Gastroesophageal sphincter (tissue), 4 donors: Measurements from ENCODE around the gene HIRA. TPM values are rescaled to one million over a fixed set of nuclear protein-coding genes. Genes with fewer than 3 reads are reported as not detected.

Source experiments
- ATAC-seq: fragments of 150-250 bp; one replicate; pipeline ENCODE4 v1.9.1; 2016; ENCODE audit warnings: mild to moderate bottlenecking, moderate library complexity
- H3K27ac ChIP-seq, 4 donors: fragments of 200-600 bp; sonication (generic) in 3 of 4; 1 replicate in 3 of 4; 2 replicates in 1 of 4; pipeline ENCODE4 v1.5.1; 2016 to 2019
- H3K27me3 ChIP-seq: fragments of 200-600 bp; sonication (generic); one replicate; pipeline ENCODE4 v1.5.1; 2019
- H3K36me3 ChIP-seq, 2 donors: fragments of 200-600 bp; sonication (generic); one replicate each; pipeline ENCODE4 v1.5.1; 2019; ENCODE audit warnings: control low read depth in 1 of 2
- H3K4me1 ChIP-seq, 3 donors: fragments of 200-600 bp; sonication (generic); 1 replicate in 2 of 3; 2 replicates in 1 of 3; pipeline ENCODE4 v1.5.1; 2016 to 2019; ENCODE audit warnings: control low read depth in 2 of 3
- H3K4me3 ChIP-seq, 2 donors: fragments of 200-600 bp; sonication (generic); one replicate each; pipeline ENCODE4 v1.5.1; 2019; ENCODE audit warnings: mild to moderate bottlenecking in 1 of 2, moderate library complexity in 1 of 2
- H3K9me3 ChIP-seq, 3 donors: fragments of 200-600 bp; sonication (generic); one replicate each; pipeline ENCODE4 v1.5.1; 2017 to 2019; ENCODE audit warnings: control low read depth in 2 of 3
- CTCF ChIP-seq, 4 experiments: fragments of 200-600 bp in 2 of 4; fragments of 450-650 bp in 2 of 4; sonication (generic) in 1 of 4; IDR thresholded peaks; one replicate each; pipeline ENCODE4 v1.5.1; 2017 to 2019; ENCODE audit warnings: antibody characterized with exemption in 4 of 4, mild to moderate bottlenecking in 2 of 4, moderate library complexity in 2 of 4
- EP300 ChIP-seq: sonication (generic); formaldehyde crosslinking; IDR thresholded peaks from one replicate; pipeline ENCODE4 v1.6.1; 2017; ENCODE audit warnings: antibody characterized with exemption, mild to moderate bottlenecking
- POLR2A ChIP-seq, 2 donors: fragments of 450-650 bp; IDR thresholded peaks; one replicate each; pipeline ENCODE4 v1.6.1; 2017; ENCODE audit warnings: antibody characterized with exemption in 2 of 2, mild to moderate bottlenecking in 2 of 2, moderate library complexity in 1 of 2
- POLR2AphosphoS5 ChIP-seq: sonication (generic); formaldehyde crosslinking; IDR thresholded peaks from one replicate; pipeline ENCODE4 v1.6.1; 2017; ENCODE audit warnings: antibody characterized with exemption
- WGBS, 2 donors: methylation state at CpG; one replicate each; pipeline ENCODE4 v1.1.5; 2018; ENCODE audit warnings: low coverage in 1 of 2; 5-methylcytosine and 5-hydroxymethylcytosine counted together
- small RNA-seq, 4 donors: library from RNA; depleted of rRNA; stranded (forward); fragments of <200 nt; gene quantifications; one replicate each; pipeline ENCODE3, GENCODE V24; 2016
- total RNA-seq, 4 donors: library from RNA; depleted of rRNA; stranded (reverse); fragments of >200 nt; gene quantifications; one replicate each; pipeline ENCODE4 v1.1.0, GENCODE V29; 2016

Gene HIRA
- total RNA-seq, 4 donors from 2014 or later = 20.5 to 35.6 (median 26.0) TPM

- 43 to 59% methylated on average over 4 to 5 of the region's 5 CpGs for WGBS, 2 donors
- no peaks in the 10 kb centered on the region for H3K27me3 ChIP-seq
- TF ChIP-seq POLR2A (IDR thresholded peaks at IDR 0.05) = no peak
- TF ChIP-seq POLR2AphosphoS5 = no peak
- TF ChIP-seq EP300 = no peak
- TF ChIP-seq CTCF (IDR thresholded peaks at IDR 0.05) = no peak
Observed at GRCh38 chr22:19287076-19287707, 144.3 kb downstream of the HIRA start.

GRCh38 chr22:19285831-19286230, 145.7 kb downstream of the HIRA start:
- Histone ChIP-seq H3K36me3 (no peaks in the 10 kb centered on the region), H3K27me3 (no peaks in the 10 kb centered on the region), H3K9me3 (no peaks in the 10 kb centered on the region), H3K4me1 (peaks cover 0 to 33% (median 12%) of the 10 kb centered on the region in 3 donors), H3K27ac (peak overlapping the region in 3 of 4 donors; percentile 47 to 51 (median 49)), H3K4me3 (no peak overlapping the region)
- WGBS, 2 donors = 0 to 25% methylated on average over 1 of the region's 1 CpG
- ATAC-seq = no peak
- TF ChIP-seq POLR2AphosphoS5 = no peak
- TF ChIP-seq CTCF (IDR thresholded peaks at IDR 0.05) = no peak
- TF ChIP-seq EP300 = no peak
- TF ChIP-seq POLR2A (IDR thresholded peaks at IDR 0.05) = no peak

More at GRCh38 chr22:19287076-19287707, 144.3 kb downstream of the HIRA start:
- H3K4me3 ChIP-seq = no peak overlapping the region
- peaks cover 0 to 40% (median 13%) of the 10 kb centered on the region in 3 donors for H3K4me1 ChIP-seq
- no peak overlapping the region for H3K27ac ChIP-seq
- no peaks in the 10 kb centered on the region for H3K36me3 ChIP-seq
- no peak for ATAC-seq
- H3K9me3 ChIP-seq = no peaks in the 10 kb centered on the region

Small RNA genes lying within 50 kb of the gene (small RNA-seq; reads per million reads assigned to genes)
- 0 reads per million in 4 donors for gene RN7SL168P

Other genes starting within 250 kb of the HIRA start
- gene CLTCL1, start 140.0 kb downstream of the HIRA start, total RNA-seq = 10 to 100 TPM in 1 of 4 donors, 1 to 10 TPM in 3; 5.7 to 11.7 (median 8.4) TPM
- gene MRPL40, start 812 bp upstream of the HIRA start, total RNA-seq = 10 to 100 TPM; 22.8 to 29.1 (median 25.8) TPM
- gene C22orf39, start 16.0 kb upstream of the HIRA start, total RNA-seq = 100 to 1,000 TPM in 2 of 4 donors, 10 to 100 TPM in 2; 69.4 to 107 (median 97.0) TPM
- gene UFD1, start 47.5 kb upstream of the HIRA start, total RNA-seq = 10 to 100 TPM; 22.7 to 56.2 (median 38.2) TPM
- 1 to 10 TPM in 1 of 4 donors, not detected in 3; 2.1 TPM for gene CDC45, start 48.2 kb upstream of the HIRA start, total RNA-seq
- 100 to 1,000 TPM in 2 of 4 donors, 10 to 100 TPM in 2; 29.6 to 149 (median 93.3) TPM for gene CLDN5, start 92.7 kb upstream of the HIRA start, total RNA-seq